Stimulated activated CD8-positive, alpha-beta memory T cell treated with anti-CD3 and anti-CD28 coated beads, Interleukin-7, amount 100 ng/mL, for 1 hour (primary cell): ENCODE measurements around the gene RAB17.
"Not testable (repeated sequence)": the region's sequence is repeated elsewhere in the genome, so short reads cannot be mapped to it uniquely, and the experiment has no call there.

Experiments used
- DNase-seq, 2 donors: peaks; one replicate each; pipeline ENCODE4 v3.0.0-alpha.2; 2020; ENCODE audit warnings: low read depth in 2 of 2

RAB17 gene

GRCh38 chr2:237599465-237600110, 9.1 kb upstream of the RAB17 start:
- DNase-seq = no peak

GRCh38 chr2:237598468-237599208, 8.1 kb upstream of the RAB17 start:
- DNase-seq = no peak

- DNase-seq = no peak
Measured at GRCh38 chr2:237597196-237598145, 6.9 kb upstream of the RAB17 start.

- DNase-seq = no peak
Measured at GRCh38 chr2:237596520-237597195, 6.1 kb upstream of the RAB17 start.

GRCh38 chr2:237595829-237596519, 5.4 kb upstream of the RAB17 start:
- DNase-seq = not testable (repeated sequence)

GRCh38 chr2:237594514-237594871, 4.0 kb upstream of the RAB17 start:
- no peak for DNase-seq

- DNase-seq = no peak
Measured at GRCh38 chr2:237593596-237594320, 3.2 kb upstream of the RAB17 start.

GRCh38 chr2:237593036-237593435, 2.5 kb upstream of the RAB17 start:
- no peak for DNase-seq

- DNase-seq = no peak
Measured at GRCh38 chr2:237592425-237592980, 2.0 kb upstream of the RAB17 start.

GRCh38 chr2:237591141-237591881, 777 bp upstream of the RAB17 start:
- DNase-seq = no peak

- DNase-seq = no peak
Measured at GRCh38 chr2:237588044-237588696, 2.4 kb downstream of the RAB17 start.

GRCh38 chr2:237585590-237586221, 4.8 kb downstream of the RAB17 start:
- no peak for DNase-seq

- no peak for DNase-seq
Measured at GRCh38 chr2:237583385-237584295, 6.9 kb downstream of the RAB17 start.

GRCh38 chr2:237581751-237582746, 8.5 kb downstream of the RAB17 start:
- no peak for DNase-seq

GRCh38 chr2:237581326-237581725, 9.2 kb downstream of the RAB17 start:
- DNase-seq = no peak
